Heart right ventricle (tissue), 16 donors: ENCODE measurements around the gene CCNDBP1. TPM values are rescaled to one million over a fixed set of nuclear protein-coding genes. Genes with fewer than 3 reads are reported as not detected.
A peak's percentile ranks its signal among the peaks of the same experiment; 100 is the strongest.

Experiments
- ATAC-seq, 8 donors: fragments of 200-7000 bp; cut with Tn5 transposase; one replicate each; pipeline ENCODE4 v1.9.1; 2020; ENCODE audit warnings: mild to moderate bottlenecking in 8 of 8, moderate library complexity in 8 of 8, moderate number of reproducible peaks in 1 of 8
- DNase-seq, 2 donors: peaks; one replicate each; pipeline ENCODE4 v3.0.0-alpha.2; 2020
- H3K27ac ChIP-seq, 10 donors: fragments of 200-600 bp; sonication (generic) in 2 of 10; one replicate each; pipeline versions ENCODE4 v1.5.0 to v1.8.0; 2020 to 2022; ENCODE audit warnings: mild to moderate bottlenecking in 3 of 10
- H3K27me3 ChIP-seq, 7 donors: fragments of 200-600 bp; one replicate each; pipeline ENCODE4 v1.8.0; 2021 to 2022; ENCODE audit warnings: mild to moderate bottlenecking in 2 of 7
- H3K36me3 ChIP-seq, 9 donors: fragments of 200-600 bp; sonication (generic) in 1 of 9; one replicate each; pipeline versions ENCODE4 v1.5.0 to v1.8.0; 2020 to 2022; ENCODE audit warnings: mild to moderate bottlenecking in 2 of 9
- H3K4me1 ChIP-seq, 9 donors: fragments of 200-600 bp; sonication (generic) in 1 of 9; one replicate each; pipeline versions ENCODE4 v1.5.0 to v1.8.0; 2020 to 2022; ENCODE audit warnings: mild to moderate bottlenecking in 4 of 9
- H3K4me3 ChIP-seq, 10 donors: fragments of 200-600 bp; sonication (generic) in 2 of 10; one replicate each; pipeline versions ENCODE4 v1.5.0 to v1.8.0; 2020 to 2022; ENCODE audit warnings: mild to moderate bottlenecking in 7 of 10, moderate library complexity in 2 of 10
- H3K9me3 ChIP-seq, 11 donors: fragments of 200-600 bp in 10 of 11; sonication (generic) in 2 of 11; one replicate each; pipeline versions ENCODE4 v1.5.0 to v1.8.0; 2013 to 2022; ENCODE audit warnings: mild to moderate bottlenecking in 2 of 11, control low read depth in 1 of 11, moderate library complexity in 1 of 11
- CTCF ChIP-seq, 9 donors: fragments of 200-600 bp; sonication (generic) in 2 of 9; IDR thresholded peaks; one replicate each; pipeline versions ENCODE4 v1.5.0 to v1.8.0; 2021 to 2022; ENCODE audit warnings: antibody characterized with exemption in 9 of 9, mild to moderate bottlenecking in 5 of 9, moderate library complexity in 1 of 9
- WGBS, 2 donors: extraction: QIAGEN DNeasy Blood & Tissue Kit; methylation state at CpG; one replicate each; pipeline ENCODE4 v1.1.7; 2013; ENCODE audit warnings: inconsistent platforms in 1 of 2; 5-methylcytosine and 5-hydroxymethylcytosine counted together
- intact Hi-C, 10 donors: fragments of 100-400 bp; cut with DNase I; formaldehyde crosslinking; loops; one replicate each; pipeline versions ENCODE4 v1.11.1 to v1.14.2; 2022
- polyA plus RNA-seq, 2 donors: library from polyadenylated mRNA; stranded (reverse); fragments of 200-250 nt; gene quantifications; one replicate each; pipeline ENCODE4 v1.2.3, GENCODE V29; 2013
- total RNA-seq, 10 donors: library from RNA; stranded (reverse); fragmentation: NEBNext Ultra II Directional in 3 of 10; extraction: Animal tissue kit (Norgen Biotek cat#: 25700) in 3 of 10; gene quantifications; one replicate each; pipeline versions ENCODE4 v1.2.1 to v1.2.4, GENCODE V29; 2021 to 2023
- donor health status: Arrhythmogenic right ventricular cardiomyopathy.
- donor health status: ischemic (EF 13 %, LVEDD 7.1; RV severe dilation, severe dysfunction).
- donor health status: healthy with polysubstance abuse.
- donor health status: DM: no; HTN: yes; CAD: no.
- donor health status: DM: no; HTN: no; CAD: no.
- donor health status: ischemic (EF 25% LVEDD 6.9; RV normal size, moderate dysfunction).
- donor health status: ischemic (EF 25% LVEDD 5.7; RV mildly dilated, moderate dysfunction).
- donor health status: healthy.
- donor health status: DM: yes; HTN: yes; CAD: no.
- donor health status: Ischemic cardiomyopathy.
- donor health status: ischemic (EF 35%, LVEDD 5.7; RV mildly dilated, moderate dysfunction).
- donor health status: nonischemic (EF 11% LVEDD 7.7; RV severe dilation, severe dysfunction).
- donor health status: DM: yes; HTN: yes; CAD: no.
- donor health status: PGD.
- donor health status: ischemic (EF 29% LVEDD 5.4; RV normal size, mild dysfunction).
- donor health status: nonischemic (EF 23%, LVEDD 6.1; RV moderate dilation, normal function).

CCNDBP1 gene
- total and polyA plus RNA-seq, 12 donors = 27.6 to 65.1 (median 59.0) TPM

GRCh38 chr15:43226436-43227305 lies 41.5 kb downstream of the CCNDBP1 start:
- no peaks in the 10 kb centered on the region for H3K9me3 ChIP-seq
- peak in 1 of 2 donors; percentile 18 for DNase-seq
- H3K4me3 ChIP-seq = no peak overlapping the region
- peaks cover 0 to 7% (median 0%) of the 10 kb centered on the region in 9 donors for H3K4me1 ChIP-seq
- ATAC-seq = peak in 1 of 8 donors; percentile 67
- H3K27ac ChIP-seq = no peak overlapping the region
- peaks cover 0 to 3% (median 0%) of the 10 kb centered on the region in 7 donors for H3K27me3 ChIP-seq
- H3K36me3 ChIP-seq = no peaks in the 10 kb centered on the region
- no peak for TF ChIP-seq CTCF (IDR thresholded peaks at IDR 0.05)
- intact Hi-C loops = loop anchor here in 4 of 10 donors (2.0 to 5.0 kb wide), 4 partner anchors 51 to 61 kb away; no protein-coding TSS in a partner anchor
- 95 to 96% methylated on average over 53 to 57 of the region's 57 CpGs for WGBS, 2 donors

GRCh38 chr15:43229977-43230376 lies 44.8 kb downstream of the CCNDBP1 start:
- Histone ChIP-seq H3K27ac (no peak overlapping the region), H3K36me3 (no peaks in the 10 kb centered on the region), H3K9me3 (no peaks in the 10 kb centered on the region), H3K27me3 (no peaks in the 10 kb centered on the region), H3K4me1 (peaks cover 0 to 7% (median 0%) of the 10 kb centered on the region in 9 donors), H3K4me3 (no peak overlapping the region)
- DNase-seq (no peak), ATAC-seq (peak in 5 of 8 donors; percentile 49 to 70 (median 61))
- no peak for TF ChIP-seq CTCF (IDR thresholded peaks at IDR 0.05)
- 58 to 60% methylated on average over 5 of the region's 5 CpGs for WGBS, 2 donors
- intact Hi-C loops = loop anchor here in 5 of 10 donors (2.0 to 5.0 kb wide), 5 partner anchors 42 to 57 kb away; no protein-coding TSS in a partner anchor

GRCh38 chr15:43230640-43231115 lies 45.5 kb downstream of the CCNDBP1 start:
- no peaks in the 10 kb centered on the region for H3K9me3 ChIP-seq
- H3K4me1 ChIP-seq = peaks cover 0 to 7% (median 0%) of the 10 kb centered on the region in 9 donors
- ATAC-seq = peak in 1 of 8 donors; percentile 34
- intact Hi-C loops = loop anchor here in 1 of 10 donors (5.0 kb wide), 1 partner anchor 42 kb away; no protein-coding TSS in a partner anchor
- H3K27ac ChIP-seq = no peak overlapping the region
- H3K36me3 ChIP-seq = no peaks in the 10 kb centered on the region
- H3K4me3 ChIP-seq = no peak overlapping the region
- no peaks in the 10 kb centered on the region for H3K27me3 ChIP-seq
- DNase-seq = no peak
- WGBS, 2 donors = 50 to 52% methylated on average over 2 of the region's 2 CpGs
- no peak for TF ChIP-seq CTCF (IDR thresholded peaks at IDR 0.05)

- DNase-seq (no peak), ATAC-seq (no peak)
- WGBS, 2 donors = 79 to 89% methylated on average over 3 of the region's 3 CpGs
- Histone ChIP-seq H3K4me1 (peaks cover 0 to 7% (median 0%) of the 10 kb centered on the region in 9 donors), H3K27me3 (no peaks in the 10 kb centered on the region), H3K4me3 (no peak overlapping the region), H3K27ac (no peak overlapping the region), H3K36me3 (no peaks in the 10 kb centered on the region), H3K9me3 (no peaks in the 10 kb centered on the region)
- TF ChIP-seq CTCF (IDR thresholded peaks at IDR 0.05) = no peak
- intact Hi-C loops = loop anchor here in 1 of 10 donors (5.0 kb wide), 1 partner anchor 40 kb away; no protein-coding TSS in a partner anchor
These were observed 47.2 kb downstream of the CCNDBP1 start for GRCh38 chr15:43232289-43232874.
